NCI-H1417 treated with DMSO at 0.1 percent for 48 hours (cell line): ENCODE measurements around the gene L3MBTL4.
"Not testable (repeated sequence)": the region's sequence is repeated elsewhere in the genome, so short reads cannot be mapped to it uniquely, and the experiment has no call there.

ENCODE experiments used
- DNase-seq: peaks from one replicate; lab custom pipeline; 2025; lab: John Stamatoyannopoulos, UW

L3MBTL4 gene

DNA sequence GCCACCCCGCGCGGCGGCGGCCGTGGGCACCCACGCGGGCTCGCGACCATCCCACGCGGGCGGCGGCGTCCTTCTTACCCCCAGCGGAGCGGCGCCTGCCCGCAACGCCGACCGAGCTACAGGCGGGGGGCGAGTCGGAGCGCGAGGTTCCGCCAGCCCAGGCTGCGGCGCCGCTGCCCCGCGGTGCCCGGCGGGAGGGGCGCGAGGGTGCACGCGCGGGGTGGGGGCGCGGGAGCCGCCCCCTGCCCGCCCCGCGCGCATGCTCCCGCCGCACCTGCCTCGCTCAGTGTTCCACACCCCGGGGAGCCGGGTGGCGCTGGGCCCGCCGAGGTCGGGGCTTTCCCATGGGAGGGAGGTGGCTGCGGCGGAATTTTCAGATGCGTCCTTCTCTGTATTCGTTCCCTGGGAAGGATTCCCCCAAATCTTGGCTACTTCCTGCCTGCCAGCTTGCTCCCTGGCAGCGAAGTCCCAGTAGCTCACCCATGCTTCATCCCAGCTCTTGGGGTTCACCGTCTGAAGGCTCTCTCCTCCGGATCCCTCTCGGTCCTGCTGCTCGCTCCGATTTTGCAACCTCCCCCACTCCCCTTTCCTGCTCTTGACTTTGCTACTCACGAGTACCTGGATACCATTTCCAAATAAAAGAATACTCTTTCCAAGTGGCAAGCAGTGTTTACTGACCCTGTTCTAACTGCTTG, at the start of gene L3MBTL4:
Gene L3MBTL4, minus strand, starts transcription at position 189 of the 695 bp plus-strand sequence. CDS start 103,286 bp downstream, outside the sequence.
- no peak for DNase-seq

- DNase-seq: no peak
These were observed 37.5 kb upstream of the L3MBTL4 start for GRCh38 chr18:6452194-6452593.

DNA sequence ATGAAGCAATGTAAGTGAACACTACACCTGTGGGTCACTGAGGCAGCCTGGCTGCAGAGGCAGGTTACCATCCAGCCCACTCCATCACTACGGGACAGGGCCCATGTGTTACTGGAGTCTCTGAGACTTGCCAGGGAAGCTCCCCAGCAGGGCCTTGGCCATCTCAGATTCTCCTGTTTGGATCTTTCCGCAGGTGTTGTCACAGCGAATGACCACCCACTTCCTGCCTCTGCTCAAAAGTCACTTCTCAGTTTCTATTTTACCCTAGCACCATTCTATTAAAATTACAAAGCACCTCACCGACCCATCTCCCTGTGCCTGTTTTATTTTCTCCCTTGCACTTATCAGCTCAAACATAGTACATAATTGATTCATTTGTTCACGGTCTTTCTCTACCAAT, 34.5 kb upstream of the L3MBTL4 start:
- no peak for DNase-seq

GRCh38 chr18:6444466-6445228, 29.9 kb upstream of the L3MBTL4 start:
- DNase-seq: no peak

- no peak for DNase-seq
These were observed 26.5 kb upstream of the L3MBTL4 start for GRCh38 chr18:6441200-6441599.

DNA sequence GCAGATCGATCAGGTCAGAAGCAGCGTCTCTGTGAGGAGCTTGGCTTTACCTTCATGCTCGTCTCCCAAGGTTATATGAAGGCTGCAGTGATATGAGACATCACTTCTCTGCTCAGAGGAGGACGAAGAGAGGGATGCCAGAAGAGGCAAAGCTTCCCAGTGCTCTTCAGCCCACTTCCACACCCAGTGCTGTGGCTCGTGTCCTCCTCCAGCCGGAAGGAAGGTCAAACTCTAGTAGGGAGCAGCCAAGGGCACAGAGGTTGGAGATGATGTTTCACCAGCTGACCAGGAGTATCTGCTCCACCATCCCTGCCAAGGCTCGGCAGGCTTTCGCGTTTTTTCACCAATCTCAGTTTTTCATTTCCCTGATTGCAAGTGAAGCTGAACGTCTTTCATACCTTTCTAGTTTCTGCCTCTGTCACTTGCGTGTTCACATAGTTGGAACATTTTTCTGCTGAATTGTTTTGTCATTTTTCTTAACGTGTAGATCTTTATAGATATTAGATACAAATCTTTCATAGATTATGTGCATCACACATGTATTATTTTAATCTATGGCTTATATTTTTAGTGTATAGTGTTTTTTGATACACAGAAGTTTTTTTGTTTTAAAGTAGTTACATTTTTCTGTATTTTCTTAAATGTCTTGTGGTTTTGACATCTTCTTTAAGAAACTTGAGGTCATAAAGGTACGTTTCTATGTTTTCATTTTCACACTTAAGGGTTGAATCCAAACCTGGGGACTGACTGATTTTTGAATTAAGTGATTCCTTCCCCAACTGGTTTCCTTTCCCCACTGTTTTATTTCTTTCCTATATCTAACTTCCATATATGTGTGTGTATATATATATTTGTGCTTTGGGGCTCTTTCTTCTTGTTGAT, 23.5 kb upstream of the L3MBTL4 start:
- no peak for DNase-seq

DNA sequence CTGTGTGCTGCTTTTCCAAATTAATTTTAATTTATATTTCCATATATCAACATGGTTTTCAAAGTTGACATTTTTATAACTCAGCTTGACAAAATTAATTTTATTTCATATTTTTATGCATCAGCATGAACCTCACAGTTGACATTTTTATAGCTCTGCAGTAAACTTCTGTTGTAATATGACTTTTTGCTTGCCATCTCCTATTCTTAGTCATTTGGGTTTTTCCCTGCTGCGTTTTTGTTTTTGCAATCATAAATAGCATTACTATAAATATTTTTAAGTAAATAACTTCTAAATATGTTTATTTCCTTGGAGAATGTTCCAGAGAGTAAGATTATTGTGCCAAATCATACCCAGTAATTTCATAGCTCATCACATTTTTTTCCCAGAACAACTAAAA, 21.0 kb upstream of the L3MBTL4 start:
- no peak for DNase-seq

DNA sequence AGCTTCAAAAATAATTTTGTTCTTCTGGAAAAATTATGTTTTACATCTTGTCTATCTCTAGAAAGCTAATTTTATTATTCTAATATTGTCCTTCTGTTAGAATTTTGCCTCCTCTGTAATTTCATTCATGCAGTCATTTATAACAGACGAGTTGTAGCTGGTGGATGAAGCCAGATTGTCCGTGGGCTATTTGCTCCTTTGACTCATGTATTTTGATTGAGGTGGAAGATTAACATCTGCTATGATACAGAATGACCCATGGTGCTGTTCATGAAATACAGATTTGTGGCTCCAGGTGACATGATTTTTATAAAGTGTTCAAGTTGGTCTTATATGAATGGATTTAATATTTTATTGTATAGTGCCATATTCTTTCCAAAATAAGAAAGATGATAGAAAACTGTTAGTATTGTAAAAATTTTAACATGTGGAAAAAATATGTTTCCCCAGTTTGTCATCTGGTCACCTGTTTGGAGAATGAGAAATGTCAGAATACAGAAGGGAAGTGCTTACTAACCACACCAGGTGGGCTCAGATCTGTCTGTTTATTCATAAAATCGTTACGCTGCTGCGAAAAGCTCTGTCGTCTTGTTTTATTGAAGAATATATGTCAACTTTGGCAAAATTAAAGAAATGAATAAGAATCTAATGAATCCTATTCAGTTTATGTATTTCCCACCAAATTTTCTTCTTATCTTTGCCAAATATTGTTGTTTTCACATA, 20.4 kb upstream of the L3MBTL4 start:
- no peak for DNase-seq

DNA sequence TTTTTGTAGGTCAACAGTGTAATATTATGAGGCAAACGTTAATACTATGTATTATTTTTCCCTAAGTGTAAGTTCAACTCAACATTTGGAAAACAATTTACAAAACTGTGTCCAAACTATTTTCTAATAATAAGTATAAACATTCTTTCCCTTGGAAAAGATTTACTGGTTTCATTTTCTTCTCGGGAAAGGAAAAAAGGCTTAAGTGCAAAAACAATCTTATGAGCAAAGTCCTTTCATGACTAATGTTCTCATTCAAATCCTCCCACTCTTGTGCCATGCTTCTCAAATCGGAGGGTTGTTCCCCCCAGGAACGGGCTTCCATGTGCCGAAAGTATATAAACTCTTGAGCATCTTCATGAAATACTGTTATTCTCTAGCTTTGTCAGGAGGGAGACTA, 19.8 kb upstream of the L3MBTL4 start:
- DNase-seq: no peak

GRCh38 chr18:6431659-6432318, 17.1 kb upstream of the L3MBTL4 start:
- no peak for DNase-seq

DNA sequence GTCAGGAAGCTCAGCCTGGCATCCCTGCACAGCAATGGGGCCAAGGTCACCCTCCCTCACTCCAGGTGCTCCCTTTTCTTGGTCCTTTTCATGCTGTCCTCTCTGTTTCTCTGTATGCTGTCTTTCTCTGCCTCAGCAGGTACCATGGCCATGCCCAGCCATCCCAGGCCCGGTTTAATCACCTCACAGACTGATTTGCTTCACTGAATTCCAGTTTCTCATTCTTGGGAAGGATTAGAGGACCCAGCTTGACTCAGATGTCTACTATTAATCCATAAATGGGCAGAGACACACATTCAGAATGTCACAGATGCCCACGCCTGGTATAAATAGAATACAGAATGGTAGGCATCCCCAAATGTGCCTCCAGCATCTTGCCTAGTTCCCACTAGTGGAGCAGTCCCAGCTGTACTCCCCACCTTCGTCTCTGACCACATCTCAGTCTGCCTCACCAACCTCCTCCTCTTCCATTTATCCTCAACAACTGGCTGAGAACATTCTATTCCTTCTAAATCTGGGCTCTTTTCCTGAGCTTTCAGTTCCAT, 14.2 kb upstream of the L3MBTL4 start:
- no peak for DNase-seq

DNA sequence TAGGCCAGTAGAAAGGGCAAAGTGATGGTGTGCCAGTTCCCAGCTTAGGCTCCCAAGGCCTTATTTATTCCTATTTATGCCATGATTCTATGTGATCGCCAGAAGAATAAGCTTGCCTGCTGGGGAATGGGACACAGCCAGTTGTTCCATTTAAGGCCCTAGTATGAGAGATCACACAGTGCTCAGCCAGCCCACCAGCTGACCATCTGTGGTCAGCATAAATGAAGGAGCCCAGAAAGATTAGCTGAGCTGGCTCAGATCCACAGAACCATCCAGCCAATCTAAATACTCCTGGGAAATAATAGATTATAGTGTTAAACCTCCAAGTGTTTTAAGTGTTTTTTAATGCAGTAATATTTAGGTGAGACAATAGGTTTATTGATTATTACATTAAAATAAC, 12.6 kb upstream of the L3MBTL4 start:
- no peak for DNase-seq

DNA sequence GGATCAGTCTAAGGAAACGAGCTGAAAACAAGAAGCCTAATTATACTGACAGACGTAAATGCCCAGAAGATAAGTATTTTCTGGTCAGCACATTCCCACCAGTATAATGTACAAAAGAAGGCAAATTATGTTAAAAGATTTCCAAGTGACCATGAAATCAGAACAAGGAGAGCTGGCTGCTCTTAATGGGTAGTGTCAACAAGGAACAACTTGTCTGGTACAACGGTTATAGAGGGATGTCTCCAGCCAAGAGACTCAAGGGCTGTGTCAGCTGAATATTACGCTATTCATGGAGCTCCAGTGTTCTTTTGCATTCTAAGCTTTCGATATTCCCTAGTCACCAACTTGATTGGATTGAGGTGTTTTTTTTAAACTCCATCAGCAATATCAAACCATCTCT, 8.6 kb upstream of the L3MBTL4 start:
- DNase-seq: no peak

- no peak for DNase-seq
These were observed 491 bp downstream of the L3MBTL4 start for GRCh38 chr18:6414118-6414722.

- no peak for DNase-seq
These were observed 1.1 kb downstream of the L3MBTL4 start for GRCh38 chr18:6413579-6414117.

GRCh38 chr18:6412933-6413472, 1.7 kb downstream of the L3MBTL4 start:
- DNase-seq: no peak

- no peak for DNase-seq
These were observed 3.3 kb downstream of the L3MBTL4 start for GRCh38 chr18:6411382-6411781.

GRCh38 chr18:6409933-6410332, 4.8 kb downstream of the L3MBTL4 start:
- DNase-seq: no peak

DNA sequence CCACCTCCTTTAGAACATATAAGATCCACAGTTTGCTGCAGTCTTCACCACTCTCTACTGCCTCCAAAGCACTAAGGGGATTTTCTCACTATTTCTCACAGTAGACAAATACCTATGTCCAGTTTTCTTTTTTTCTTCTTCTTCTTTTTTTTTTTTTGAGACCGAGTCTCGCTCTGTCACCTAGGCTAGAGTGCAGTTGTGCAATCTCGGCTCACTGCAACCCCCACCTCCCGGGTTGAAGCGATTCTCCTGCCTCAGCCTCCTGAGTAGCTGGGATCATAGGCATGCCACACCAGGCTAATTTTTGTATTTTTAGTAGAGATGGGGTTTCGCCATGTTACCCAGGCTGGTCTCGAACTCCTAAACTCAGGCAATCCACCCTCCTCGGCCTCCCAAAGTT, 6.2 kb downstream of the L3MBTL4 start:
- not testable (repeated sequence) for DNase-seq

GRCh38 chr18:6406910-6407470, 7.7 kb downstream of the L3MBTL4 start:
- DNase-seq: no peak
